ENCODE measurements around the gene ZDHHC4. TPM values are rescaled to one million over a fixed set of nuclear protein-coding genes. Genes with fewer than 3 reads are reported as not detected.

Gene ZDHHC4
- total and polyA plus RNA-seq, 9 of the 15 experiments (the other 6 are each of a cell fraction or from before 2014, with no cell fraction given): 33.4 to 106 (median 58.3) TPM

- no peak for TF ChIP-seq FOXO4 (CRISPR knock-in tag; IDR thresholded peaks at IDR 0.05)
- TF ChIP-seq HBP1 (CRISPR knock-in tag; IDR thresholded peaks at IDR 0.05): no peak
- no peak for TF ChIP-seq CEBPG (CRISPR knock-in tag; IDR thresholded peaks at IDR 0.05)
- no peak for TF ChIP-seq CEBPG (tag; conservative IDR thresholded peaks at IDR 0.05 in 1 of 2, IDR thresholded peaks at IDR 0.05 in 1 of 2)
- no peak for TF ChIP-seq ZFP36 (IDR thresholded peaks at IDR 0.05; ENCODE audit: low read depth, low read length, partially characterized antibody)
- no peak for TF ChIP-seq NUFIP1 (IDR thresholded peaks at IDR 0.05; ENCODE audit: partially characterized antibody)
- no peak for TF ChIP-seq FOXJ2 (tag; IDR thresholded peaks at IDR 0.05)
- TF ChIP-seq RB1 (IDR thresholded peaks at IDR 0.05; ENCODE audit: low read depth): peak; percentile 87
- no peak for TF ChIP-seq TEAD2 (tag; IDR thresholded peaks at IDR 0.05)
- TF ChIP-seq PURB (CRISPR knock-in tag; IDR thresholded peaks at IDR 0.05; ENCODE audit: low read depth): no peak
- TF ChIP-seq ARID2 (IDR thresholded peaks at IDR 0.05): no peak
- TF ChIP-seq HMGN3 (IDR thresholded peaks at IDR 0.05; ENCODE audit: borderline replicate concordance, extremely low read depth, insufficient read length, low read depth, low read length): peak; percentile 41
- no peak for TF ChIP-seq MGA (IDR thresholded peaks at IDR 0.05)
These were observed at the start of gene ZDHHC4 (continued) for GRCh38 chr7:6577369-6578113.
